GM12878 (cell line): Measurements from ENCODE around the gene CENPO. TPM values are rescaled to one million over a fixed set of nuclear protein-coding genes. Genes with fewer than 3 reads are reported as not detected.

Source experiments
- ETV6 ChIP-seq, 2 experiments: fragments of 450-650 bp in 1 of 2; IDR thresholded peaks in 1 of 2; conservative IDR thresholded peaks in 1 of 2; 2 replicates each; pipeline ENCODE4 v1.6.1; 2014; ENCODE audit warnings: antibody characterized with exemption in 1 of 2, borderline replicate concordance in 1 of 2, low read depth in 1 of 2, mild to moderate bottlenecking in 1 of 2, moderate library complexity in 1 of 2
- FOS ChIP-seq: IDR thresholded peaks from 3 replicates; pipeline ENCODE4 v1.6.1; 2011; ENCODE audit warnings: borderline replicate concordance; ENCODE audit not compliant: insufficient read length; ENCODE audit errors: extremely low read depth
- MEF2A ChIP-seq: IDR thresholded peaks from 2 replicates; pipeline ENCODE4 v1.6.1; 2011; ENCODE audit warnings: low read depth, mild to moderate bottlenecking, low read length, moderate library complexity; ENCODE audit not compliant: insufficient read depth
- MEF2B ChIP-seq: fragments of 450-650 bp; IDR thresholded peaks from 2 replicates; pipeline ENCODE4 v1.6.1; 2018; ENCODE audit warnings: mild to moderate bottlenecking, moderate library complexity; ENCODE audit not compliant: partially characterized antibody, poor library complexity, severe bottlenecking
- NFIC ChIP-seq: IDR thresholded peaks from 2 replicates; pipeline ENCODE4 v1.6.1; 2012; ENCODE audit warnings: low read depth, mild to moderate bottlenecking, inconsistent platforms, low read length, moderate library complexity
- NR2F1 ChIP-seq: fragments of 450-650 bp; conservative IDR thresholded peaks from 2 replicates; pipeline ENCODE4 v1.6.1; 2017; ENCODE audit warnings: mild to moderate bottlenecking
- PAX8 ChIP-seq: fragments of 450-650 bp; IDR thresholded peaks from 2 replicates; pipeline ENCODE4 v1.6.1; 2017; ENCODE audit warnings: mild to moderate bottlenecking, moderate library complexity
- POU2F2 ChIP-seq: IDR thresholded peaks from 3 replicates; pipeline ENCODE4 v1.6.1; 2011; ENCODE audit warnings: low read depth, mild to moderate bottlenecking, low read length, borderline replicate concordance
- RAD21 ChIP-seq: IDR thresholded peaks from 2 replicates; pipeline ENCODE4 v1.6.1; 2011; ENCODE audit warnings: mild to moderate bottlenecking, low read depth, low read length, moderate library complexity; ENCODE audit not compliant: insufficient read depth
- RB1 ChIP-seq: fragments of 450-650 bp; formaldehyde crosslinking; IDR thresholded peaks from 2 replicates; pipeline ENCODE4 v1.6.1; 2017; ENCODE audit warnings: mild to moderate bottlenecking, borderline replicate concordance
- SIN3A ChIP-seq: IDR thresholded peaks from 2 replicates; pipeline ENCODE4 v1.6.1; 2012; ENCODE audit warnings: low read depth, low read length, improper control_type of control experiment
- SREBF2 ChIP-seq: IDR thresholded peaks from 2 replicates; pipeline ENCODE4 v1.6.1; 2012; ENCODE audit warnings: mild to moderate bottlenecking, low read length
- TBL1XR1 ChIP-seq: IDR thresholded peaks from 2 replicates; pipeline ENCODE4 v1.6.1; 2012; ENCODE audit warnings: low read depth, low read length, improper control_type of control experiment
- polyA plus RNA-seq, 11 experiments: library from polyadenylated mRNA; depleted of rRNA in 4 of 11; unstranded in 6 of 11; stranded (reverse) in 5 of 11; fragments of >200 nt; fragmentation: Nextera tagmentation in 4 of 11; fragmentation: Illumina TruSeq in 1 of 11; extraction: Ambion mirVana in 4 of 11; extraction: Trizol in 1 of 11; gene quantifications; 1 replicate in 1 of 11; 2 replicates in 10 of 11; pipeline versions ENCODE4 v1.2.1 to v1.2.3, GENCODE V29; 2011 to 2016; ENCODE audit warnings: inconsistent platforms in 2 of 11, missing spikeins in 2 of 11, low read depth in 1 of 11
- total RNA-seq, 4 experiments: library from RNA; depleted of rRNA in 3 of 4; stranded (reverse); fragments of >200 nt in 3 of 4; fragmentation: Illumina TruSeq in 1 of 4; extraction: Trizol in 1 of 4; gene quantifications; 2 replicates each; pipeline versions ENCODE4 v1.2.1 to v1.2.3, GENCODE V29; 2013 to 2021
- TF ChIP-seq, protein P1 (sequence below), 3 experiments: IDR thresholded peaks in 2 of 3; conservative IDR thresholded peaks in 1 of 3; 2 replicates each; pipeline ENCODE4 v1.5.1; 2011; ENCODE audit warnings: low read depth in 3 of 3, low read length in 3 of 3, mild to moderate bottlenecking in 3 of 3, control low read depth in 2 of 3, moderate library complexity in 2 of 3, inconsistent platforms in 1 of 3, mixed read lengths in 1 of 3; ENCODE audit not compliant: control insufficient read depth in 2 of 3, insufficient read depth in 1 of 3; ENCODE audit errors: extremely low read depth in 1 of 3
- TF ChIP-seq, protein P2 (sequence below): IDR thresholded peaks from 2 replicates; pipeline ENCODE4 v1.6.1; 2012; ENCODE audit warnings: improper control_type of control experiment, low read depth, low read length; ENCODE audit not compliant: insufficient replicate concordance
- TF ChIP-seq, protein P3 (sequence below): IDR thresholded peaks from 2 replicates; pipeline ENCODE4 v1.6.1; 2011; ENCODE audit warnings: low read depth, low read length, improper control_type of control experiment, borderline replicate concordance
- TF ChIP-seq, protein P4 (sequence below): fragments of 450-650 bp; conservative IDR thresholded peaks from 2 replicates; pipeline ENCODE4 v1.6.1; 2017; ENCODE audit warnings: mild to moderate bottlenecking, moderate library complexity

Gene CENPO
- total and polyA plus RNA-seq, 10 of the 15 experiments (the other 5 are each of a cell fraction or from before 2014, with no cell fraction given): 18.7 to 37.0 (median 31.4) TPM

DNA sequence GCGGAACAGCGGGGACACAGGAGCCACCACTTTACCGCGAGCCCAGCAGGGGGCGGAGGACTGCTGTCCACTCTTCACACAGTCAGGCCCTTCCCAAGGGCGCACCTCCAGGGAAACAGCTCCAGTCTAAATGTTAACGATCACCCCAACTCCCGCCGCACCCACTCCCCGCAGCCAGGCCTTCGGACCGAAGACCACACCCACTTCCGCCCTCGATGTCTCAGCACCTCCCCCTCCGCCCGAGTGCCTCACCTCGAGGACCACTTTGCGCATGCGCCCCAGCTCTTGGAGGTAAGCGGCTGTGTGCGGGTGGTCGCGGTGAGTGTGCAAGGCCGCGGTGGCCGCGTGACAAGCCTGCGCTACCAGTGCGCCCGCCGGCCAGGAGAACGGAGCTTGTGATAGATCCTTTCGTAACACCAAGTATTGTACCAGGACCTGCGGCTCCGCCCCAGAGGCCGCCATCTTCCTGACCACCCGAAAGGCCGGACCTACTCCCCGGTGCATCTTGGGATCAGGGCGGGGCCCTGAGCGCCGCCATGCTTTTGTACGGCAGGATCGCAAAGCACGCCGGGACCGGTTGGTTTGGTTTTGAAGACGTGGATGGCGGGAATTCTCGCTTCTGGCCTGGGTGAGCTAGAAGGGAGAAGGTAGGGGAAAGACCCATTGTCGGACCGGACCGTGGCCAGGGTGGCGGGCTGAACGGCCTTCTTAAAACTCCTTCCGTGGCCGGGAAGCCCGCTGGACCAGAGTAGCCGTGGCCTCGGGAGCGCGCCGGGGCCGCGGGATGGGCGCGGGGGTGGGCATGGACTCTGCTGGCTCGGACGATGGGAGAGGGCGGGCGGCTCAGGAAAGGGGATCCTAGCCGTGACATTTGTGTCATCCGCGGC is at the start of gene CENPO, which contains the start of gene PTRHD1 (continued):
- no peak for TF ChIP-seq MEF2B
- no peak for TF ChIP-seq NFIC
- TF ChIP-seq, protein P1, sequence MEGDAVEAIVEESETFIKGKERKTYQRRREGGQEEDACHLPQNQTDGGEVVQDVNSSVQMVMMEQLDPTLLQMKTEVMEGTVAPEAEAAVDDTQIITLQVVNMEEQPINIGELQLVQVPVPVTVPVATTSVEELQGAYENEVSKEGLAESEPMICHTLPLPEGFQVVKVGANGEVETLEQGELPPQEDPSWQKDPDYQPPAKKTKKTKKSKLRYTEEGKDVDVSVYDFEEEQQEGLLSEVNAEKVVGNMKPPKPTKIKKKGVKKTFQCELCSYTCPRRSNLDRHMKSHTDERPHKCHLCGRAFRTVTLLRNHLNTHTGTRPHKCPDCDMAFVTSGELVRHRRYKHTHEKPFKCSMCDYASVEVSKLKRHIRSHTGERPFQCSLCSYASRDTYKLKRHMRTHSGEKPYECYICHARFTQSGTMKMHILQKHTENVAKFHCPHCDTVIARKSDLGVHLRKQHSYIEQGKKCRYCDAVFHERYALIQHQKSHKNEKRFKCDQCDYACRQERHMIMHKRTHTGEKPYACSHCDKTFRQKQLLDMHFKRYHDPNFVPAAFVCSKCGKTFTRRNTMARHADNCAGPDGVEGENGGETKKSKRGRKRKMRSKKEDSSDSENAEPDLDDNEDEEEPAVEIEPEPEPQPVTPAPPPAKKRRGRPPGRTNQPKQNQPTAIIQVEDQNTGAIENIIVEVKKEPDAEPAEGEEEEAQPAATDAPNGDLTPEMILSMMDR (IDR thresholded peaks at IDR 0.05 in 2 of 3, conservative IDR thresholded peaks at IDR 0.05 in 1 of 3; ENCODE audit: control insufficient read depth in 2 of 3, extremely low read depth in 1 of 3, insufficient read depth in 1 of 3, low read depth in 3 of 3, low read length in 3 of 3): peak; percentile 36 to 40 (median 37); a peak in 5 of 6 replicates
- no peak for TF ChIP-seq TBL1XR1
- TF ChIP-seq SREBF2: no peak
- peak; percentile 90 for TF ChIP-seq SIN3A
- TF ChIP-seq MEF2A: no peak
- no peak for TF ChIP-seq FOS
- TF ChIP-seq, protein P2, sequence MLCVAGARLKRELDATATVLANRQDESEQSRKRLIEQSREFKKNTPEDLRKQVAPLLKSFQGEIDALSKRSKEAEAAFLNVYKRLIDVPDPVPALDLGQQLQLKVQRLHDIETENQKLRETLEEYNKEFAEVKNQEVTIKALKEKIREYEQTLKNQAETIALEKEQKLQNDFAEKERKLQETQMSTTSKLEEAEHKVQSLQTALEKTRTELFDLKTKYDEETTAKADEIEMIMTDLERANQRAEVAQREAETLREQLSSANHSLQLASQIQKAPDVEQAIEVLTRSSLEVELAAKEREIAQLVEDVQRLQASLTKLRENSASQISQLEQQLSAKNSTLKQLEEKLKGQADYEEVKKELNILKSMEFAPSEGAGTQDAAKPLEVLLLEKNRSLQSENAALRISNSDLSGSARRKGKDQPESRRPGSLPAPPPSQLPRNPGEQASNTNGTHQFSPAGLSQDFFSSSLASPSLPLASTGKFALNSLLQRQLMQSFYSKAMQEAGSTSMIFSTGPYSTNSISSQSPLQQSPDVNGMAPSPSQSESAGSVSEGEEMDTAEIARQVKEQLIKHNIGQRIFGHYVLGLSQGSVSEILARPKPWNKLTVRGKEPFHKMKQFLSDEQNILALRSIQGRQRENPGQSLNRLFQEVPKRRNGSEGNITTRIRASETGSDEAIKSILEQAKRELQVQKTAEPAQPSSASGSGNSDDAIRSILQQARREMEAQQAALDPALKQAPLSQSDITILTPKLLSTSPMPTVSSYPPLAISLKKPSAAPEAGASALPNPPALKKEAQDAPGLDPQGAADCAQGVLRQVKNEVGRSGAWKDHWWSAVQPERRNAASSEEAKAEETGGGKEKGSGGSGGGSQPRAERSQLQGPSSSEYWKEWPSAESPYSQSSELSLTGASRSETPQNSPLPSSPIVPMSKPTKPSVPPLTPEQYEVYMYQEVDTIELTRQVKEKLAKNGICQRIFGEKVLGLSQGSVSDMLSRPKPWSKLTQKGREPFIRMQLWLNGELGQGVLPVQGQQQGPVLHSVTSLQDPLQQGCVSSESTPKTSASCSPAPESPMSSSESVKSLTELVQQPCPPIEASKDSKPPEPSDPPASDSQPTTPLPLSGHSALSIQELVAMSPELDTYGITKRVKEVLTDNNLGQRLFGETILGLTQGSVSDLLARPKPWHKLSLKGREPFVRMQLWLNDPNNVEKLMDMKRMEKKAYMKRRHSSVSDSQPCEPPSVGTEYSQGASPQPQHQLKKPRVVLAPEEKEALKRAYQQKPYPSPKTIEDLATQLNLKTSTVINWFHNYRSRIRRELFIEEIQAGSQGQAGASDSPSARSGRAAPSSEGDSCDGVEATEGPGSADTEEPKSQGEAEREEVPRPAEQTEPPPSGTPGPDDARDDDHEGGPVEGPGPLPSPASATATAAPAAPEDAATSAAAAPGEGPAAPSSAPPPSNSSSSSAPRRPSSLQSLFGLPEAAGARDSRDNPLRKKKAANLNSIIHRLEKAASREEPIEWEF: no peak
- TF ChIP-seq, protein P3, sequence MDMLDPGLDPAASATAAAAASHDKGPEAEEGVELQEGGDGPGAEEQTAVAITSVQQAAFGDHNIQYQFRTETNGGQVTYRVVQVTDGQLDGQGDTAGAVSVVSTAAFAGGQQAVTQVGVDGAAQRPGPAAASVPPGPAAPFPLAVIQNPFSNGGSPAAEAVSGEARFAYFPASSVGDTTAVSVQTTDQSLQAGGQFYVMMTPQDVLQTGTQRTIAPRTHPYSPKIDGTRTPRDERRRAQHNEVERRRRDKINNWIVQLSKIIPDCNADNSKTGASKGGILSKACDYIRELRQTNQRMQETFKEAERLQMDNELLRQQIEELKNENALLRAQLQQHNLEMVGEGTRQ: no peak
- peak; percentile 71; the same call in 1 of the 2 replicates for TF ChIP-seq RB1
- no peak for TF ChIP-seq ETV6 (conservative IDR thresholded peaks at IDR 0.05 in 1 of 2, IDR thresholded peaks at IDR 0.05 in 1 of 2; ENCODE audit: borderline replicate concordance in 1 of 2, low read depth in 1 of 2)
- TF ChIP-seq RAD21: no peak
- no peak; the same call in 1 of the 2 replicates for TF ChIP-seq NR2F1
- peak; percentile 41; the same call in 1 of the 3 replicates for TF ChIP-seq POU2F2
- TF ChIP-seq, protein P4, sequence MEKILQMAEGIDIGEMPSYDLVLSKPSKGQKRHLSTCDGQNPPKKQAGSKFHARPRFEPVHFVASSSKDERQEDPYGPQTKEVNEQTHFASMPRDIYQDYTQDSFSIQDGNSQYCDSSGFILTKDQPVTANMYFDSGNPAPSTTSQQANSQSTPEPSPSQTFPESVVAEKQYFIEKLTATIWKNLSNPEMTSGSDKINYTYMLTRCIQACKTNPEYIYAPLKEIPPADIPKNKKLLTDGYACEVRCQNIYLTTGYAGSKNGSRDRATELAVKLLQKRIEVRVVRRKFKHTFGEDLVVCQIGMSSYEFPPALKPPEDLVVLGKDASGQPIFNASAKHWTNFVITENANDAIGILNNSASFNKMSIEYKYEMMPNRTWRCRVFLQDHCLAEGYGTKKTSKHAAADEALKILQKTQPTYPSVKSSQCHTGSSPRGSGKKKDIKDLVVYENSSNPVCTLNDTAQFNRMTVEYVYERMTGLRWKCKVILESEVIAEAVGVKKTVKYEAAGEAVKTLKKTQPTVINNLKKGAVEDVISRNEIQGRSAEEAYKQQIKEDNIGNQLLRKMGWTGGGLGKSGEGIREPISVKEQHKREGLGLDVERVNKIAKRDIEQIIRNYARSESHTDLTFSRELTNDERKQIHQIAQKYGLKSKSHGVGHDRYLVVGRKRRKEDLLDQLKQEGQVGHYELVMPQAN: peak; percentile 97
- TF ChIP-seq PAX8: no peak
